Mononuclear cell (primary cell): ENCODE data around the gene DOLPP1. TPM values are rescaled to one million over a fixed set of nuclear protein-coding genes. Genes with fewer than 3 reads are reported as not detected.
"Not testable (repeated sequence)": the region's sequence is repeated elsewhere in the genome, so short reads cannot be mapped to it uniquely, and the experiment has no call there.

Experiments
- H3K27me3 ChIP-seq: 2 replicates; pipeline ENCODE4 v1.6.0; 2011; ENCODE audit warnings: low read length, control low read depth; ENCODE audit not compliant: insufficient read depth
- H3K4me1 ChIP-seq: 2 replicates; pipeline ENCODE4 v1.5.1; 2011; ENCODE audit warnings: mild to moderate bottlenecking, low read length, control low read depth; ENCODE audit not compliant: insufficient read depth
- H3K4me3 ChIP-seq: 2 replicates; pipeline ENCODE4 v1.5.1; 2011; ENCODE audit warnings: mild to moderate bottlenecking, low read length, moderate library complexity
- H3K9me3 ChIP-seq: 2 replicates; pipeline ENCODE4 v1.5.1; 2011; ENCODE audit warnings: low read depth, mild to moderate bottlenecking, control low read depth, low read length
- total RNA-seq: library from RNA; depleted of rRNA; stranded (reverse); fragments of >200 nt; gene quantifications from one replicate; pipeline ENCODE4 v1.2.3, GENCODE V29; 2012

The DOLPP1 gene
- total RNA-seq, result 1.9 TPM

DNA sequence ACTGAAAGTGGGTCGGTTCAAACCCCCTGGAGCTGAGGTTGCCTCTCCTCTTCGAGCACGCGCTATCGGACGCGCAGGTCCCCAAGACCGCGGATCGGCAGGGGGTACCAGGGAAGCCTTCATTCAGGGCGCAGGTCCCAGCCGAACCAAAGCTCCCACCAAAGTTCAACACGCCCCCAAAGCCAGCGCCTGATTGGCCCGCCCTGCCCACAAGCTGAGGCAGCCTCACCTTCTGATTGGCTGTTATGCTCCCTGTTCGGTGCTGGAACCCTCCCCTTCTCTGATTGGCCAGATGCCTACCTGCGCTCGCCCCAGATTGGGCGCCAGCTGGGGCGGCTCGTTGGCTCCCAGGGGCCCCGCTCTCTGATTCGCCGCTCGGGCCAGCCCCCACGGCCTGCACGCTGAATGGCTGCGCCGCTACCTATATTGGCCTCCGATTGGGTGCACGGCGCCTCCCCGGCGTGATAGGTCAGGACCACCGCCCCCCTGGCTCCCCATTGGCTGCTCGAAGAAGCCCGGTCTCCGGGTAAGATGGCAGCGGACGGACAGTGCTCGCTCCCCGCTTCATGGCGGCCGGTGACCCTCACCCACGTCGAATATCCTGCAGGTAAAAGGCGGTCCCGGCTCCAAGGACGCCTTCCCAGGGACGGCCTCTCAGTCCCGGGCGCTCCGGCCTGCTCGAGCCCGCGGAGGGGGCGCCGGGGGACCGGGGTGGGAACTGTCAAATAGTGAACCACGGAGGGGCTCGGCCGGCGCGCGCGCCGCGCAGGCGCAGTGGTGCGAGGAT is at the start of gene DOLPP1:
DOLPP1 (plus strand) TSS at position 511 of the 787 bp plus-strand sequence; CDS start at position 532, 21 bp downstream.
- no peaks in the 10 kb centered on the region for H3K9me3 ChIP-seq
- H3K27me3 ChIP-seq, result no peaks in the 10 kb centered on the region
- peak within 1 kb of the TSS; percentile 66 for H3K4me3 ChIP-seq
- peaks cover 22% of the 10 kb centered on the region for H3K4me1 ChIP-seq

DNA sequence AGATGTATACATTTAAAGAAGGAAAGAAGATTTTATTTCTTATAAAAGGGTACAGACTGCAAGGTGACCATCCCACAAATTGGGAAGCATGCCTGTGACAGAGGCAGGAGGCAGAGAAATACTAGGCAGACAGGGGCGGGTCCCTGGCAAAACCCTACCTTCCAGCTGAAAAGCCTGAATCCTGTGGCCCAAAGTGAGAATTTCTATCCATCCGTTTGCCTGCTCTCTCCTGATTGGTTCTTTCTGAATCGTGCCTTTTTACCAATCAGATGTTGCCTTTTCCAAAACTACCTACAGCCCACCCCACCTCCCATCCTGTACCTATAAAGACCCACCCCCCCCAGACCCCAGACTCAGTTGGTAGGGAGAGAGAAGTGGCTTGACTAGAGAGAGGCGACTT is 49.4 kb upstream of the DOLPP1 start:
- H3K27me3 ChIP-seq, result no peaks in the 10 kb centered on the region
- H3K4me1 ChIP-seq, result peaks cover 17% of the 10 kb centered on the region
- no peaks in the 10 kb centered on the region for H3K9me3 ChIP-seq
- H3K4me3 ChIP-seq, result no peak overlapping the region

DNA sequence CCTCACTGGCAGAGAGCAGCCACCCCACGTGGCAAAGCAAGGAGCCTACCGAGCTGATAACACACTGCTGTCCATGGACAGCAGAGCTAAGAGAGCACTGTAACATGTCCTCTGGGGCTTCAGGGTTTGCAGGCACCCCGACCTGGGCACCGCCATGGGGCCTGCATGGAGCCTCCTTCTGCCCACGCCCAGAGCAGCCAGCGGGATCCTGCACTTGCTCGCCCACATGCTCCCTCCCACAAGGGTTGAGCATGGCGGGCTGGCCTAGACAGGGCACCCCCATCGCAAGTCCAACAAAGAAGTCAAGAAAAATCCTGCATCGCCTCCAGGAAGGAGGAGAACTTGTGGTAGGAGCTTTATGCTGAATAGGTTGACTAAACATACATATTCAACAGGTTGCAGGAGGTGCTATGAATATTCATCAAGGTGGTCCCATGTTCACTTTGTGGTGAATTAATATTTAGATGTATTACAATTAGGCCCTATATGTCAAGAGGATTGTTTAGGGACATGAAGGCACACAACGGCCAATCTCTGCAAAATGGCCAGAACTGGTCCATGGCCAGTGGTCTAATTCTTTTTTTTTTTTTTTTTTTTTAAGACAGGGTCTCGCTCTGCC is 48.3 kb upstream of the DOLPP1 start:
- Histone ChIP-seq H3K27me3 (no peaks in the 10 kb centered on the region), H3K9me3 (no peaks in the 10 kb centered on the region), H3K4me3 (no peak overlapping the region), H3K4me1 (peaks cover 14% of the 10 kb centered on the region)

DNA sequence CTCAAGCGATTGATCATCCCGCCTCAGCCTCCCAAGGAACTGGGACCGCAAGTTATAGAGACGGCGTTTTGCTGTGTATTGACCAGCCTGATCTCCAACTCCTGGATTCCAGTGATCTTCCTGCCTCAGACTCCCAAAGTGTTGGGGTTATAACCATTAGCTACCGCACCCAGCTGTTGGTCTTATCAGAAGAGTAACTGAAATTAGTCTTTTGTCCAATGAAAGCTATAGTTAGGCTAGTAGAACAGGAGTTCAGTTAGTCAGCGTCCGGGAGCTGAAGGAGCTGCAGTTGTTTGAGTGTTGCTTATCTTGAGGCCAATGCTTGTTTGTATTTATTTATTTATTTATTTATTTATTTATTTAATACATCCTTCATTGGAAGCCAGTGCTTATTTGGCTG is 47.7 kb upstream of the DOLPP1 start:
- Histone ChIP-seq H3K9me3 (no peaks in the 10 kb centered on the region), H3K4me1 (peaks cover 18% of the 10 kb centered on the region), H3K27me3 (no peaks in the 10 kb centered on the region), H3K4me3 (no peak overlapping the region)

DNA sequence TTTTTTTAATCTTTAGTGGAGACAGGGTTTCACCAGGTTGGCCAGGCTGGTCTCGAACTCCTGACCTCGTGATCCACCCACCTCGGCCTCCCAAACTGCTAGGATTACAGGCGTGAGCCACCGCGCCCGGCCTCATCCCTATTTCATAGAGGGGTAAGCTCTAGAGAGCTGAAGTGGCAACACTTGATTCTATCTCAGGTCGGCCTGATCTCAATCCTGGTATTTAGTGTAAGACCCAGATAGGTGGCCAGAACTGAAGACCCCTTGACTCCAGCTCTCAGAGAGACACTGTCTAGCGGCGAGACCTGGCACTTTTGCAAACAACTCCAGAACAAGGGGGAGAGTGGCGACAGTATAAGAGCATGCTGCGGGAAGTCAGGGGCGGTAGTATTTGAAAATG is 45.1 kb upstream of the DOLPP1 start:
- H3K4me1 ChIP-seq, result peaks cover 24% of the 10 kb centered on the region
- H3K4me3 ChIP-seq, result peak overlapping the region; percentile 80
- H3K27me3 ChIP-seq, result not testable (repeated sequence)

DNA sequence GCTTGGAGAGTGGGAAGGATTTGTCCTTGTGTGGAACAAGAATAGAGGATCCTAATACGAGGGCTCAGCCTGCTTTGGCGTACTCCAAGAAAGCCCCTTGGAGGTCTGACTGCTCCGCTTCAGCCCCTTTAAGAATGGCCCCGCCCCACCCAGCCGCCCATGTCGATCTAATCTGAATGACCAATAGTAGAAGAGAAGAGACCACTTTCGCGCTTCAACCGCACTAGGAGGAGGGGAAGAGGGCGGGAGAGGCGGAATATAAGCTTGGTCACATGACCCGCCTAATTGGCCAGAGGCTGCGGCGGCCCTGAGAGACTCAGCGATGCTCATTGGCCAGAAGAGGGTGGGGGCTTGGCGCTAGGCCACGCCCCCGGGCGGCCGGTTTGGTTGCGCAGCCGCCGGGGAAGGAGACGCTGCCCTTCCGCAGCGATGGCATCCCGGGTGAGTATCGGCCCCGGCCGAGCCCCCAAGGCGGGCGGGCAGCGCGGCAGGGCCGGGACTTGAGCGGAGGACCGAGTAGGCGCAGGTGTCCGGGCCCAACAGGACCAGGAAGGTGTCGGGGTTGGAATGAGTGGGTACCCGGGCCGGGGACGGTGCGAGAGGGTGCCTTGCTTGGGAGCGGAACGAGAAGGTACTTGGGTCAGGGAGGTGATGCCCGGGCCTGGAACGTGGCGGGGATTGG is 44.5 kb upstream of the DOLPP1 start, which contains the start of gene MIGA2:
MIGA2 (plus strand) TSS at position 386 of the 682 bp plus-strand sequence. CDS start 3,969 bp downstream, outside the sequence.
- Histone ChIP-seq H3K4me1 (peaks cover 24% of the 10 kb centered on the region), H3K27me3 (no peaks in the 10 kb centered on the region), H3K4me3 (peak within 1 kb of the TSS; percentile 80), H3K9me3 (no peaks in the 10 kb centered on the region)

More for the DNA sequence above, 45.1 kb upstream of the DOLPP1 start:
- not testable (repeated sequence) for H3K9me3 ChIP-seq

GRCh38 chr9:129036923-129037766 is 43.8 kb upstream of the DOLPP1 start:
- Histone ChIP-seq H3K4me1 (peaks cover 24% of the 10 kb centered on the region), H3K4me3 (peak overlapping the region; percentile 80), H3K9me3 (no peaks in the 10 kb centered on the region), H3K27me3 (no peaks in the 10 kb centered on the region)

GRCh38 chr9:129037767-129038098 is 43.2 kb upstream of the DOLPP1 start:
- Histone ChIP-seq H3K4me3 (no peak overlapping the region), H3K4me1 (peaks cover 24% of the 10 kb centered on the region), H3K9me3 (no peaks in the 10 kb centered on the region), H3K27me3 (no peaks in the 10 kb centered on the region)

GRCh38 chr9:129038109-129038852 is 42.6 kb upstream of the DOLPP1 start:
- peaks cover 24% of the 10 kb centered on the region for H3K4me1 ChIP-seq
- no peak overlapping the region for H3K4me3 ChIP-seq
- no peaks in the 10 kb centered on the region for H3K9me3 ChIP-seq
- H3K27me3 ChIP-seq, result no peaks in the 10 kb centered on the region

GRCh38 chr9:129040113-129040643 is 40.7 kb upstream of the DOLPP1 start:
- H3K9me3 ChIP-seq, result no peaks in the 10 kb centered on the region
- H3K4me3 ChIP-seq, result no peak overlapping the region
- peaks cover 24% of the 10 kb centered on the region for H3K4me1 ChIP-seq
- H3K27me3 ChIP-seq, result no peaks in the 10 kb centered on the region

GRCh38 chr9:129042016-129042415 is 38.9 kb upstream of the DOLPP1 start:
- H3K27me3 ChIP-seq, result no peaks in the 10 kb centered on the region
- H3K9me3 ChIP-seq, result no peaks in the 10 kb centered on the region
- peaks cover 18% of the 10 kb centered on the region for H3K4me1 ChIP-seq

DNA sequence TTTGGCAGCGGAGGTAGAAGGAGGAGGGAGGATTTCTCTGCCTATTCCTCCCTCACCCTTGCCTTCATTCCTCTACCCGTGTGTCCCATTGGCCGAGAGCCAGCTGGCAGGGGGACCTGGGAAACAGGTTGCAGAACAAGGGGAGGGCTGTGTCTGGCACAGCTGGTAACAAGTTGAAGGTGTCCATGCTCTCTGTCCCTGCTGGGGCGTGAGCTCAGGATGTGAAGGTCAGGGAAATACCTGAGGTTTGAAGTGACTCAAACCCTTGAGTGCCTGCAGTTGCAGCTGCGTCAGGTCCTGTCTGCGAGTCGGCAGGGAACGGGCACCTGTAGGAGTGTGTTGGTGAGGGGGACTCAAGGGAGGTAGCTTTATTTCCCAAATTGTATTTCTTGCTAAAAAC is 28.3 kb upstream of the DOLPP1 start:
- Histone ChIP-seq H3K4me1 (no peaks in the 10 kb centered on the region), H3K27me3 (no peaks in the 10 kb centered on the region), H3K4me3 (no peak overlapping the region), H3K9me3 (no peaks in the 10 kb centered on the region)

More at GRCh38 chr9:129042016-129042415, 38.9 kb upstream of the DOLPP1 start:
- H3K4me3 ChIP-seq, result no peak overlapping the region

DNA sequence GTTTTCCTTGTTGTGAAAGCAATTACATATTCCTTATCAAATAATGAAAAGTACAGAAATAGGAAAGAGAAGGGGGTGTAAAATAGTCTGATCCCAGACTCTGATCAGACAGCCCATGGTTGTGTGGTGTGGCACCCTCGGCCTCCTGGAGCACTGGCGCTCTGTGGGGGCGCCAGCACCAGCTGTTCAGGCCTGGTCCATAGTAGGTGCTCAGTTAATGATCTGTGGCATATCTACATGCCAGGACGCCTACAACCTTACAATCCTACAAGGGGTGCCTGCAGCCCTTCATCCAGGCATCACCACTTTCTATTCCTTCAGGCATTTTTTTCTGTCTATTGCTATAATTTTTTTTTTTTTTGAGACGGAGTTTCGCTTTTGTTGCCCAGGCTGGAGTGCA is 27.9 kb upstream of the DOLPP1 start:
- Histone ChIP-seq H3K4me3 (no peak overlapping the region), H3K4me1 (peaks cover 2% of the 10 kb centered on the region), H3K27me3 (no peaks in the 10 kb centered on the region), H3K9me3 (no peaks in the 10 kb centered on the region)
